GM19099 (cell line): ENCODE data around the gene ADAMTS12.

Source experiments
- POLR2A ChIP-seq: IDR thresholded peaks from 3 replicates; pipeline ENCODE4 v1.6.1; 2011; ENCODE audit warnings: low read depth; ENCODE audit not compliant: insufficient read length; ENCODE audit errors: extremely low read depth

Gene ADAMTS12

GRCh38 chr5:33711094-33711679 is 180.6 kb downstream of the ADAMTS12 start:
- no peak for TF ChIP-seq POLR2A

GRCh38 chr5:33702867-33703266 is 188.9 kb downstream of the ADAMTS12 start:
- no peak for TF ChIP-seq POLR2A

DNA sequence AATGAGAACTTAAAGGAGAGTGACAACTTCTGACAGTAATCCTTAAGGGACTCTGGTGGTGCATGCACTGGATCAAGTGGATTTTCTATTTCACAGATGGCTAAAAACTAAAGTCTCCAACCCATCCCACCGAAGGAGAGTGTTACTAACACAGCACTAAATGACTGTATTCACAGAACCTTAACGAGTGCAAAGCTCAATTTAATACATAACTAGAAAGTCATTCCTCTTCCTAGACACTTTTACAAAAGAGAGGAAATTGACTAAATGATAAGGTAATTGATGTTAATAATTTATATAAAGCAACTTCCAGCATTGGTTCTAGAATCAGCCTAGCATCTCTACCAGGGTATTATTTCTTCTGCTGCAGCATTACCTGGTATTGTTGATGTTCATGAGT is 189.8 kb downstream of the ADAMTS12 start:
- no peak for TF ChIP-seq POLR2A

DNA sequence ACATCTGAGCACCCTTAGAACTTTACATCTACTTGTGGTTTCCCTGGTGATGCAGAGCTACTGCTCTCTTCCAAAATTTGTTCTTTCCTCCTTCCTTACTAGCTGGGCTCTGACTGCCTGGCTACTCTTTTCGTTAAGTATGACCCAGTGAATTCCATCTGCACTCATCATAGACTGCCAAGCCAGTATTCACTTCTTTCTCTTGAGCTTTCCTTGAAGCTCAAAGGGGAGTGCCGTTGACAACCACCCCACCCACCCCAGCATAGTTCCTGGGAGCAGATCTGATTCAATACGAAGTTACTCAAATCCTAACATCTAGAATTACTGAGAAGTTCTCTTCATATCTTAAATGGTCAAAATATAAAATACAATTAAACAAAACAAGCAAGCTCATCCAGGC is 190.5 kb downstream of the ADAMTS12 start:
- TF ChIP-seq POLR2A: no peak

GRCh38 chr5:33696411-33696810 is 195.4 kb downstream of the ADAMTS12 start:
- no peak for TF ChIP-seq POLR2A

GRCh38 chr5:33692980-33693379 is 198.8 kb downstream of the ADAMTS12 start:
- no peak for TF ChIP-seq POLR2A

DNA sequence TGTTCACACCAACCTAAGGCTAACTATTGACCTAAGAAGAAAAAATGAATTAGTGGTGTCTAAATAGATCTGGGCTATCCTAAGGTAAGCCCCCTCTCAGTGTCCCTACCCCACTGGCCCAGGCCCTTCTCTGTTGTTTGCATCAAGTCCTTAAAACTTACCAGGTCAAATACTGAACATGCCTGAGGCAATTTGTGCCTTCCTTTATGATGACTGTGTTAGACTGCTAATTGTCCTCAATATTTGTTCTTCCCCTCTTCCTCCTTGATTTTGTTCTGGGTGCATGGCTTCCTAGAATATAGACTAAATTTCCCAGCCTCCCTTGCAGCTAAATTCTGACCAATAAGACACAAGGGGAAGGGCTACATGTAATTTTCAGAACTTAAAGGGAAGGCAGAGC is 199.9 kb downstream of the ADAMTS12 start:
- TF ChIP-seq POLR2A: no peak

GRCh38 chr5:33690374-33691135 is 201.2 kb downstream of the ADAMTS12 start:
- no peak for TF ChIP-seq POLR2A

DNA sequence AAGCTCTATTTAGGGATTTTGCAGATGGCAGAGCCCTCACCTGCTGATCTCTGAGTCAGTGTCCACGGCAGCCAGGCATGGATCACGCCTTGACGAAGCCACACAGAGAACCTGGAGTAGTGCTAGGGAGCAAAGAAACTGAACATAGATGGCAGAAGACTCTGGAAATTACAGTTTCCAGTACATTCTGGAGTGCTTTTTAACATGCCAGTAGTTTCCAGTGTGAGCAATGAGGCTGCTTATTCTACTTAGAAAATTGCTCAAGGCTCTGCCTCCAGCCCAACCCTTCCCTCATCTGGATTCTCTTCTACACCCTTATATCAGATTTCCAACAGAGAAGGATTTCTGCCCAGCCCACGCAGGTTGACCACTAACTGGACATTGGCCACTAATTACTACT is 203.3 kb downstream of the ADAMTS12 start:
- no peak for TF ChIP-seq POLR2A

DNA sequence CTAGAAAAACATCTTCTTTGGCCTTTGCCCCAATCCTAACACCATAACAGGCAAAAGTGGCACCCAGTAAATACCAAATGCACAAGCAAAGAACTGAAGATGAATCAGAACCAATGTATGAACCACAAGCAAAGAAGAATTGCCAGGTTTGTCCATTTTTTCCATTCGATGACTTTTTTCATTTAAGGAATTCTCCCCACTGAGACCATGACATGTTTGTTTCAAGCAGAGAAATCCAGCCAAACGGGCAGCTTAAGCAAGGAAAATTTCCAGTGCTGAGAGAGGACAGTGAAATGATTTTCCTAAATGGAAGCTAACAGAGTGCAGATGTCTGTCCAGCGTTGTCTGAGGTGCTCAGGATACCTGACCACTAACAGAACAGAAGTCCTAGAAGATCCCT is 203.7 kb downstream of the ADAMTS12 start:
- TF ChIP-seq POLR2A: no peak

DNA sequence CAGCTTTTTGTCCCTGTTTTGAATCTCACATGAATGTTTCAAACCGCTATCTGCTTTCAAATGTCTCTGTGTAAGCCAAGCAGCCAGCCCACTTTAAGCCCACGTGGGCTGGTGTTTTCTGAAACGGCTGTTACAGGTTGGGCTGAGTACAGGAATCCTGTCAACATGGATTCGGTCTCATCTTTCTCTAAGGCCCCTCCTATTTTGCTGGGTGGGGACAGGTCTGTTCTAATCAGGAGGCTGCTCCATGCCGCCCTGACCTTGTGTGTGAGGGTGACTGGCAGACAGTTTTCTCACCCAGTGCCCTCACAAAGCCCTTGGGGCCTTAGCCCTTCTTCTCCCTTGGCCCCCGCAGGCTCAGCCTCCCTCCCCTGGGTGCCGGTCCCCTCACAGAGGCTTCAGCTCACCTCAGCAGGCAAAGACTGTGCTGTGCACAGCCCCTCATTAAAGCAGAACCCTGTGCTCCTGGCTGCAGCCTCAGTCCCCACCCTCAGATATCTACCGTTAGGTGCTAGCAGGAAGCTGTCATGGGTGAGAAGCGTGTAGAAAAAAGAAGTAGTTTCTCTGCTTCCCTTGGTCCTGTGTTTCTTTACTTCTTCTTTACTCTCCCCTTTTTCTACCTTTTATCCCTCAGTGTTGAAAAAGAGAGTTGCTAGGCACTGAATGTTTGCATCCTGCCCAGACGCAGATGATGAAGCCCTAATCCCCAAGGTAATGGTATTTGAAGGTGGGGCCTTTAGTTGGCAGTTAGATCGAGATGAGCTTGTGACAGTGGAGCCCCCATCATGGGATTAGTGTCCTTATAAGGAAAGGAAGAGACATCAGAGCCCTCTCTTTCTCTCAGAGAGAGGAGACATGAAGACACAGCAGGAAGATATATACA is 205.7 kb downstream of the ADAMTS12 start:
- no peak for TF ChIP-seq POLR2A

DNA sequence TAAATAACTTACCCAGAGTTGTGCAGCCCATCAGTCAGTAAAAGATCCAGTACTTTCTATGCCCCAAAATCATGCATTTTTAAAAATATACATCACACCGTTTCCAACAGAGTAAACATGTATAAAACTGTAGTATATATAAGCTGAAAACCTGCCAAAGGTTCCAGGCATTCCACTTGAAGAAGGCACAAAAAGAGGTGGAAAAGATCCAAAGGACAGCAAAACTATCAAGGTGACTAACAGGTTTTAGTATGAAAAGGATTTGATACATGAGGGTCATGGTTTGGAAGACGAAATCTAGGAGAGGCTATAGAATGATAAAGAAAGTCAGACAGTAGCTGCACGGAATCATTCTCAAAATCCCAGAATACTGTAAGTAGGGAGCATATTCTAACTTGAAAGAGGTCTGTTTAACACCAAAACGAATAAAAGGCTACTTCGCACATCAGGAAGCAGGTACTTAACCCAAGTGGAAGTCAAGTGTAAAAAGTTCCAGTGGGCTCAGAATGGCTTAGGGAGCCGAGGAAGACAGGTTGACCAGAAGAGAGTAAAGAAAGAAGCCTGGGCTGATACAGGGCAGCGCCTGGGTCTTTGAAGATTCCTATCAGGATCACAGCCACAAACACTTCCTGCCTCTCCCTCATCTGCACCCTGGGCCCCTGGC is 207.2 kb downstream of the ADAMTS12 start:
- TF ChIP-seq POLR2A: no peak

GRCh38 chr5:33679791-33680190 is 212.0 kb downstream of the ADAMTS12 start:
- TF ChIP-seq POLR2A: no peak

GRCh38 chr5:33675958-33676464 is 215.8 kb downstream of the ADAMTS12 start:
- TF ChIP-seq POLR2A: no peak

DNA sequence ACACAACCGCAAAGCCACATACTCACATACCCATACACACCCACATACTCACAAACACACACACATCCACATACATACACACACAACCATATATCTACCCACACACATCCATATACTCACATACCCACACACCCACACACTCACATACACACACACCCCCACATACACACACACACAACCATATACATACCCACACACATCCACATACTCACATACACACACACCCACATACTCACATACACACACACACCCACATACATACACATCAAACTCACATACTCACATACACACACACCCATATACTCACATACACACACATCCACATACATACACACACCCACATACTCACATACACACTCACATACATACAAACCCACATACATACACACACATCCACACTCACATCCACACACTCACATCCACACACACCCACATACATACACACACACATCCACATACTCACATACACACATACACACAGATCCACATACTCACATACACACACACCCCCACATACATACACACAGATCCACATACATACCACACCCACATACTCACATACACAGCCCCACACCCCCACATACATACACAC is 220.0 kb downstream of the ADAMTS12 start:
- no peak for TF ChIP-seq POLR2A

- no peak for TF ChIP-seq POLR2A
These were observed 228.9 kb downstream of the ADAMTS12 start for GRCh38 chr5:33662722-33663427.
